GM12864 (cell line): ENCODE results near the gene ADGRG7.

Source experiments
- DNase-seq: peaks from one replicate; pipeline ENCODE4 v3.0.0-alpha.2; 2011; ENCODE audit warnings: low read depth
- H3K4me3 ChIP-seq: 2 replicates; pipeline ENCODE4 v1.5.1; 2011; ENCODE audit warnings: mild to moderate bottlenecking, low read depth, low read length, control low read depth
- TF ChIP-seq, protein P1 (sequence below): IDR thresholded peaks from 2 replicates; pipeline ENCODE4 v1.5.1; 2011; ENCODE audit warnings: low read depth, mild to moderate bottlenecking, moderate library complexity, low read length, control low read depth, inconsistent platforms; ENCODE audit errors: missing control alignments

ADGRG7 gene

DNA sequence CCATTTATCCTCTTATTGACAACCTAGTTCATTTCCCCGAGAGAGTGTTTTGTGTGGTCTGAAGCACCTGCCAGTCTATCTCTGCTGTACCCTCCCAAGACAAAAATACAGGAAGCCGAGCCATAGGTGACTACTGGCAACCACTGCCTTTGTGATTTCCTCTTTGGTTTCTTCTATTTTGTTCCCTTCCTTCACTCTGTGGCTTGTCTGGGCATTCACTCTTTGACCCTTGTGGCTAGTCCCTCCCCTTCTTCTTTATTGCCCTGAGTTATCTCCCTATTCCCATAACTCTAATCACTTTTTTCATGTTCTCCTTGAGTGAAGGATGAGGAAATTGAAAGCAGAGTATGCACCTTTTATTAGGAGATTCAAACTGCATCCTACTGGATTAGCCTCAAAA lies at the start of gene ADGRG7:
TSS of gene ADGRG7 (plus strand) at position 297 of the 400 bp plus-strand sequence. CDS start 256 bp downstream, outside the sequence.
- no peak within 1 kb of the TSS for H3K4me3 ChIP-seq
- TF ChIP-seq, protein P1, sequence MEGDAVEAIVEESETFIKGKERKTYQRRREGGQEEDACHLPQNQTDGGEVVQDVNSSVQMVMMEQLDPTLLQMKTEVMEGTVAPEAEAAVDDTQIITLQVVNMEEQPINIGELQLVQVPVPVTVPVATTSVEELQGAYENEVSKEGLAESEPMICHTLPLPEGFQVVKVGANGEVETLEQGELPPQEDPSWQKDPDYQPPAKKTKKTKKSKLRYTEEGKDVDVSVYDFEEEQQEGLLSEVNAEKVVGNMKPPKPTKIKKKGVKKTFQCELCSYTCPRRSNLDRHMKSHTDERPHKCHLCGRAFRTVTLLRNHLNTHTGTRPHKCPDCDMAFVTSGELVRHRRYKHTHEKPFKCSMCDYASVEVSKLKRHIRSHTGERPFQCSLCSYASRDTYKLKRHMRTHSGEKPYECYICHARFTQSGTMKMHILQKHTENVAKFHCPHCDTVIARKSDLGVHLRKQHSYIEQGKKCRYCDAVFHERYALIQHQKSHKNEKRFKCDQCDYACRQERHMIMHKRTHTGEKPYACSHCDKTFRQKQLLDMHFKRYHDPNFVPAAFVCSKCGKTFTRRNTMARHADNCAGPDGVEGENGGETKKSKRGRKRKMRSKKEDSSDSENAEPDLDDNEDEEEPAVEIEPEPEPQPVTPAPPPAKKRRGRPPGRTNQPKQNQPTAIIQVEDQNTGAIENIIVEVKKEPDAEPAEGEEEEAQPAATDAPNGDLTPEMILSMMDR, result no peak
- no peak for DNase-seq

DNA sequence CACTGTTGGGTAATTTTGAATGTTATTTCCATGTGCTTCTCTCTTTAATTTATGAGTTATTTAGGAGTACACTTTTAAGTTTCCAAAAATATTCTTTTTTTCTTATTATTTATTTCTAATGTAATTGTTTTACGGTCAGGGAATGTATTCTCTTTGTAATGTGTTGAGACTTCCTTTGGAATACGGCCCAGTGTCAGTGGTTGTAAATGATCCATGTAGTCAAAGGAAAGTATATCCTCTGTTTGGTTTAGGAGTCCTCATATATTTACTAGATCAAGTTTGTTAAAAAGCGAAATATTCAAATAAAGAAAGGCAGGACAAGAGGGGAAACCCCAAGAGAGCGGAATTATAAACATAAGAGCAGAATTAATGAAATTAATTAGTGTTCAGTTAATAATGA lies 49.0 kb upstream of the ADGRG7 start:
- TF ChIP-seq, protein P1, result no peak
- no peak overlapping the region for H3K4me3 ChIP-seq
- no peak for DNase-seq

DNA sequence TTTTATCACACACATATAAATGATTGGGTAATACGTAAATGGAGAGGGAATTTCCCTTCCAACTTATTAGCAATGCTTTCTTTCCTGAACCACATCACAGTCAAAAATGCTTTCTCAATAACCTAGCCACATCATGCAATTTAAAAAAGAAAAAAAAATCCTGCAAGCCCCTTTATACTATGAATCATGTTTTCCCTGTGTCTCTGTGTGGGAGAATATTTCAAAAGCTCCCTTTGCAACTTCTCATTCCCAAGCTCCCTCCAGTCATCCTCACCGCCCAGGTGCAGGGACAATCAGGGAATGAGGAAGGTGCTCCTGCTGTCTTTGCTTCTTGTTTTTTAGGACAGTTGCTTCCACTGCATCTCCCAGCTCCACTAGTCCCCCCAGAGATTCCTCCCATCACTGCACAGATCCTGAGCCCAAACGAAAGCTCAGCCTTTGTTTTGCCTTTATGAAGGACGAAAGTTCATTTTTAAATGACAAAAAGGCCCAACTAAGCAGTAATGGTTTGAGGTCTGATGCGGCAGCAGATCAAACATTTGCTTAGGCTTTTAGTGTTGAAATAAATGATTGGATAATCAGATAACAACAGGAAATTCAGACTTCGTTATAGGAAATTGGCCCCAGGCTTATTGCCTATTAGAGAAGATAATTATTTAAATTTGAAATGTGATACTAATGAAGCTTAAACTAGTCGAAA lies 47.8 kb upstream of the ADGRG7 start:
- H3K4me3 ChIP-seq, result no peak overlapping the region
- TF ChIP-seq, protein P1, result no peak
- DNase-seq, result no peak

DNA sequence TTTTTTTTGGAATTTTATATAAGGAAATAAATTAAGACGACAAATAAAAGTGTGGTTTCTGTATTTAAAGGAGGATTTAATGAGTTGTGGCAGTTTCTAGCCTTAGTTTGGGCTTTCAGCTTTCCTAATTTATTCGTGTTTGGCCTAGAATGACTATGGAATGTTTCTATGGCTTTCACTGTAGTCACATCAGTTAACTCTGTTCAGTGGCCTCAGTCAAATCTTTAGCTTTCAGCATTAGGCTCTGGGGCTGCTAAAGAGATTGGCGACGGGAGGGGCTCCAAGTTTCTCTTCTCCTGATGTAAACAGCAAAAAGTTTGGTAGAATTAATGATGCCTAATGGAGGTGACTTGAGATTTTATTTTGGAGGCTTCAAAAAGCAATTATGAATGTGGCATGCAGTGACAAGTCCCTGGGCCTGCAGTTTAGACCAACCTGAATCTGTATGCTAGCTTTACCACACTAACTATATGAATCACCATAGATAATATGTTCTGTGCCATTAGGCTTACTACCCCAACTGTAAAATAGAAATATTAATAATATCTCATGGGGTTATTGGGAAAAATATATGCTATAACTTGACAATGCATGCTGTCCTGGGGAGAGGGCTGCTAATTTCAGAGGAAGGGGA lies 47.1 kb upstream of the ADGRG7 start:
- TF ChIP-seq, protein P1, result no peak
- DNase-seq, result no peak
- H3K4me3 ChIP-seq, result no peak overlapping the region

DNA sequence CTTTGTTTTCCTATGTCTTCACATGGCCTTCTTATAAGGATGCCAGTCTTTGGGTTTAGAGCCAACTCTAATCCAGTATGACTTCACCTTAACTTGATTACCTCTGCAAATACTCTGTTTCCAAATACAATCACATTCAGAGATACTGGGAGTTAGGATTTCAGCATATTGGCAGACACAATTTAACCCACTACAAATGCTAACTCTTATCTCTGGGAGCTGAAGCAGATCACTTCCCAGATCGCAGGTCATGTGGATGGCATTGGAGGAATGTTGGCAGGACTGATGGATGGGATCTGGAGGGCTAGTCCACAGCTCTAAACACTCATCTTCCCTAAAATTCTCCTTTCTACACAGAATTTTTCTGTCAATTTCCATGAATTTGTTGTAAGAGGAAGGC lies 46.2 kb upstream of the ADGRG7 start:
- H3K4me3 ChIP-seq, result no peak overlapping the region
- no peak for DNase-seq
- TF ChIP-seq, protein P1, result no peak

DNA sequence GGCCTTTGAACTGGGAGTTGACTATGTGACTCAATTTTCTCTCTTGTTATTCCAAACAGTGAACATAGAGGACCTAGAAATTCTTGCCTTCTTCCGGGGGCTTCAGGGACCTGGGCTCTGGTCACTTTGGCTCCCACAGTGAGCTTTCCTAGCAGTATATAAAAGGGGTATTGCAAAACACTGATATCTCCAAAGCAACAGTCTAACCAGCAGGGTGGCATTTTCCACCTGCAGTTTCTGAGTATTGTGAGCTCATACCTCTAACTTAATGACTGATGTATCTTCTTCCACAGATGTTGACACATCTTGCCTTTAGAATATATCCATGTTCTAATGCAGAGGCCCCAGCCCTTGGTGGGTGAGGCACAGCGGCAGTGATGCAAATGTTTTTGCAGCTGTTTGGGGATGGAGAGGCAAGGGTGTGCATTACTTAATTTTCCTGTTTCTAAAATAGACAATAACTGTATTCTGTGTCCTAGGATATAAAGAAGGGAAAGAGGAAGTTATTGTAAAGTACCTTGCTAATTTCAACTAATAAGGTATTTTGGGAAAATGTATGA lies 45.7 kb upstream of the ADGRG7 start:
- DNase-seq, result no peak
- TF ChIP-seq, protein P1, result no peak
- H3K4me3 ChIP-seq, result no peak overlapping the region
